Measurements from ENCODE around the gene POLR2F. TPM values are rescaled to one million over a fixed set of nuclear protein-coding genes. Genes with fewer than 3 reads are reported as not detected.

The POLR2F gene
- polyA plus RNA-seq, 1 experiment: 87.4 TPM

DNA sequence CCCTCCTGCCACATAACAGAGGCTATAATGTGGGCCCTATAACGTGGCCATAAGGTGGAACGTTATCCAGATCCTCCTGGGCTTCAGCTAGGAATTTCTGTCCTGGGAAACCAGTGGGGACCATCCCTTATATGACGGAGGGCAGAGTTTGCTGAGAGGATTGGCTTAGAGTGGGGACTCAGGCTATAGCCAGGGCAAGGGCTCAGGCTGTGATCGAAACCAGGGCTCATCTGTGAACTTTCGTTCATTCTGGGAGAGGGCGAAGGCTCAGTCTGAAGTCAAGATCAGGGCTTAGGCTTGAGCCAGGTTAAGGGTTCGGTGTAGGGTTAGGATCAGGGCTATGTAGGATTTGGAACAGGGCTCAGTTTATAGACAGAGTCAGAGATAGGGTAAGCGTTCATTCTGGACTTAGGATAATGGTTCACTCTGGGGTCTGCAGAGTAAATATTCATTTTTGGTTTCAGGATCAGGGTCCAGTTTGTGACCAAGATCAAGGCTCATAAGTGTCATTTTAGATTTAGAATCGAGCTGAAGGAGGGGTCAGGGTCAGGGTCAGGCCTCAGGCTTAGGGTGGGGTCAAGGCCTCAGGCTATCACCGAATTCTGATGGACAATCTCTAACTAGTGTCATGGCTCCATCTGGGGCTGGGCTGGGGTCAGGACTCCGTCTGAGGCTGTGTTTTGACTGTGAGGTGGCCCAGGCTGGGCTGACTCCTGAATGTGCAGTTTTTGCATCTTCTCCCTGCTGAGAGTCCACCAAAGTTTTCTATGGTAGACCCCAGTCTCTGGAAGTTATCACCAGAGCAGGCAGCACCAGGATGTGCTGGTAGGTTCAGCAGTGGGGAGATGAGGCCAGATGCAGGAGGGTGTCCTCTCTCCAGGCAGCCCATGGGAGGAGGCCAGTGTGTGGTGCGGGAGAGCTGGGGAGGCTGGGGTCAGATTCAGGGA lies 64.7 kb downstream of the POLR2F start:
- Histone ChIP-seq H3K27me3 (ENCODE audit: control insufficient read depth, insufficient read depth, low read length) (peaks cover 3% of the 10 kb centered on the region), H3K9me3 (ENCODE audit: control insufficient read depth, insufficient read depth, low read length) (0 out of 2 replicates have a peak, but pooled peaks cover 3% of the 10 kb centered on the region), H3K4me3 (ENCODE audit: low read depth, low read length) (no peak overlapping the region), H3K27ac (ENCODE audit: low read depth, low read length) (no peak overlapping the region)
- CTCF ChIA-PET: no interaction called here
- POLR2A ChIA-PET: interaction anchor here (0.9 kb wide), 1 partner anchor 16 kb away, joined by 3 read pairs; no protein-coding TSS in a partner anchor
- no peak for DNase-seq (ENCODE audit: low read depth, low spot score)
- TF ChIP-seq, protein P1, sequence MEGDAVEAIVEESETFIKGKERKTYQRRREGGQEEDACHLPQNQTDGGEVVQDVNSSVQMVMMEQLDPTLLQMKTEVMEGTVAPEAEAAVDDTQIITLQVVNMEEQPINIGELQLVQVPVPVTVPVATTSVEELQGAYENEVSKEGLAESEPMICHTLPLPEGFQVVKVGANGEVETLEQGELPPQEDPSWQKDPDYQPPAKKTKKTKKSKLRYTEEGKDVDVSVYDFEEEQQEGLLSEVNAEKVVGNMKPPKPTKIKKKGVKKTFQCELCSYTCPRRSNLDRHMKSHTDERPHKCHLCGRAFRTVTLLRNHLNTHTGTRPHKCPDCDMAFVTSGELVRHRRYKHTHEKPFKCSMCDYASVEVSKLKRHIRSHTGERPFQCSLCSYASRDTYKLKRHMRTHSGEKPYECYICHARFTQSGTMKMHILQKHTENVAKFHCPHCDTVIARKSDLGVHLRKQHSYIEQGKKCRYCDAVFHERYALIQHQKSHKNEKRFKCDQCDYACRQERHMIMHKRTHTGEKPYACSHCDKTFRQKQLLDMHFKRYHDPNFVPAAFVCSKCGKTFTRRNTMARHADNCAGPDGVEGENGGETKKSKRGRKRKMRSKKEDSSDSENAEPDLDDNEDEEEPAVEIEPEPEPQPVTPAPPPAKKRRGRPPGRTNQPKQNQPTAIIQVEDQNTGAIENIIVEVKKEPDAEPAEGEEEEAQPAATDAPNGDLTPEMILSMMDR (IDR thresholded peaks at IDR 0.05; ENCODE audit: low read depth, low read length): no peak

Other genes starting within 250 kb of the POLR2F start
- gene GCAT, start 145.8 kb upstream of the POLR2F start, polyA plus RNA-seq (2011; rRNA removed): 8.9 and 13.2 TPM in 2 replicates
- not detected in 2 replicates for gene GALR3, start 130.3 kb upstream of the POLR2F start, polyA plus RNA-seq (2011; rRNA removed)
- gene ANKRD54, start 109.4 kb upstream of the POLR2F start, polyA plus RNA-seq (2011; rRNA removed): 11.2 and 13.8 TPM in 2 replicates
- gene EIF3L, start 104.3 kb upstream of the POLR2F start, polyA plus RNA-seq (2011; rRNA removed): 833 and 867 TPM in 2 replicates
- 12.1 and 12.9 TPM in 2 replicates for gene MICALL1, start 47.4 kb upstream of the POLR2F start, polyA plus RNA-seq (2011; rRNA removed)
- 0.45 and 0.55 TPM in 2 replicates for gene C22orf23, start 98 bp upstream of the POLR2F start, polyA plus RNA-seq (2011; rRNA removed)
- gene SOX10, start 30.9 kb downstream of the POLR2F start, polyA plus RNA-seq (2011; rRNA removed): not detected in 2 replicates
- 10.5 and 11.5 TPM in 2 replicates for gene PICK1, start 103.7 kb downstream of the POLR2F start, polyA plus RNA-seq (2011; rRNA removed)
- gene SLC16A8, start 130.5 kb downstream of the POLR2F start, polyA plus RNA-seq (2011; rRNA removed): 0.11 TPM in 1 of 2 replicates, not detected in the other
- 0.04 and 0.09 TPM in 2 replicates for gene BAIAP2L2, start 157.0 kb downstream of the POLR2F start, polyA plus RNA-seq (2011; rRNA removed)
- gene PLA2G6, start 228.1 kb downstream of the POLR2F start, polyA plus RNA-seq (2011; rRNA removed): 5.0 and 7.8 TPM in 2 replicates
- 8.3 and 12.2 TPM in 2 replicates for gene MAFF, start 248.3 kb downstream of the POLR2F start, polyA plus RNA-seq (2011; rRNA removed)